GM21360 (cell line): ENCODE data around the gene GABBR2.

Experiments used
- ATAC-seq: cut with Tn5 transposase; IDR thresholded peaks from one replicate; pipeline ENCODE4 v1.9.1; 2021; ENCODE audit warnings: mild to moderate bottlenecking, moderate library complexity; ENCODE audit not compliant: unreplicated experiment

Gene GABBR2

DNA sequence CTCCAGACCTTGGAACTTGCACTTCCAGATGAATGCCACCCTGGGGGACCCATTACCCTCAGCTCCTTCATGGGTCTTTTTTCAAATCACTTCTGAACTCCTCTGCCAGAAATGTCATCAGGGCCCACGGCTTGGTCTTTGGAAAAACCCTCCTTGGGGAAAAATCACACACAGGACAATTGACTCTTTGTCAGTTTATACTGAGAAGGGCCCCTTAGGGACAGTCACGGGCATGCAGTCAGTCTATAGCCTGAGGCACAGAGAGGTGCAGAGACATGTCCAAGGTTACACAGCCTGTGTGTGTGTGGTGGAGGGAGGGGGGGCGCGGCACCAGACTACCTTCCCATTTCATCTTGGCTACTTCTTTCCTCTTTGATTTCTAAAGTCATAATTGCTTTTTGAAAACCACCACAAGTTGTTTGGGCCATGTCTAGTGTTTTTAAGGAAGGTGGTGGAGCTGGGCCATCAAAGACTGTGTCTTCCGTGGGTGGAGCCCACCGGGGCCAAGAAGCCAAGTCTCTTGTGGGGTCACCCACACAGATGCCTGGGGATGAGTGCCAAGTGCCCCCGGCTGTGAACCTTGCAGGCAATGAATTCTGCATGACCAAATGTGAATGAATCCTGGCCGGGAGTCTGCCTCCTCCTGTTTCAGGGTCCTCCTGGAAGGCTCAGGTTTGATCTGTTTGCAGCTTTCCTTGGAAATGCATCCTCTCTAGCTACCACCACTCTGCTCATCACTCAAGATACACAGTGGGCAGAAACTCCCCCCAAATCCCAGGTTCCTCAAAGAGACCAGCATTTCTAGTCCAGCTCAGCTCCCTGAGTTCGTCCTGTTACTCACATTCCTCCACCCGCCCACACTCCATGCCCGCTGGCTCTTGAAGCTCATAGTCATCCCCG lies 253.2 kb downstream of the GABBR2 start:
- ATAC-seq, result no peak

DNA sequence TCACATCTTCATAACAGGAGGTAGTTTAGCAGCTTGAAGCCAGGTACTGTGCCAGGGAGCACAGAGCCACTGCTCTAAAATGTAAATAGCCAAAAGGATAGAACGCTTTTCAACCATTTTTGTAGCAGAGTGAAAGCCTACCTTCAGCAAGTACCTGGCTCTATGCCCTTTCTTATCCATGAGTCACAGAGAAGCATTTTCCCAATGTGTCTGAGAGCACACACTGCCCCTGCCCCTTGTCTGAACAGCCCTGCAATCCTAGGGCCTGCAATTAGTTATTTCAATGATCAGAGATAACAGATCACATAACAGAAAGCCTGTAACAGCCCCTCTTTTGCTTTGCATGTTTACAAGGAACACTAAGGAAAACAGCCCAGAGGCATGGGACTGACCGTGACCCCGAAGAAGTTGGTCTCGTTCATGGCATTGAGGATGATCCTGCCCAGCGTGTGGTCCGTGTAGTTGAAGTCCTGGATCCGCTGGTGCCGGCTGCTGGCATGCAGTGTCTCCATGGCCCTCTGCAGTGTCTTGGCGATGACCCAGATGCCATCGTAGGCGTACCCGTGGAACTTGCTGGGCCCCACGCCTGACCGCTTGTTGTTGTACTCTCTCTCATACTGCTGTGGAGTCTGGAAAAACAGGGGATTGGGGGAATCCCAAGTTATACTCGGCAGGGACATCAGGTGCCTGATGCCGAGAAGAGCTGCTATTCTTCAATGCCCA lies 255.0 kb downstream of the GABBR2 start:
- ATAC-seq, result no peak

DNA sequence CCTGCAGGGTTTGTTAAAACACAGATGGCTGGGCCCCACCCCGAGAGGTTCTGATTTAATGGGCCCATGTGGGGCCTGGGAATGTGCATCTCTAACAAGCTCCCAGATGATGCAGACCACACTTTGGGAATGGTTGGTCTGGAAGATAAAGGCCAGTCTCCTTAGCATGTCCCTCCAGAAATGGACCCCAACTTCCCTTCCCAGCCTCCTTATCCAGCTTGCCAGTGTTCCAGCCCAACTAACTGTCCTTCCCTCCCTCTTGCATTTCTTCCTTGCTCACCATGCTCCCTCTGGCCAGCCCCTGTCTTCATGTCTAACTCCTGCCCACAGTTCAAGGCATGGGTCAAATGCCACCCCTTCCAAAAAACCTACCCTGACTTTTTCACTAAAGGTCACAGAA lies 257.2 kb downstream of the GABBR2 start:
- no peak for ATAC-seq

DNA sequence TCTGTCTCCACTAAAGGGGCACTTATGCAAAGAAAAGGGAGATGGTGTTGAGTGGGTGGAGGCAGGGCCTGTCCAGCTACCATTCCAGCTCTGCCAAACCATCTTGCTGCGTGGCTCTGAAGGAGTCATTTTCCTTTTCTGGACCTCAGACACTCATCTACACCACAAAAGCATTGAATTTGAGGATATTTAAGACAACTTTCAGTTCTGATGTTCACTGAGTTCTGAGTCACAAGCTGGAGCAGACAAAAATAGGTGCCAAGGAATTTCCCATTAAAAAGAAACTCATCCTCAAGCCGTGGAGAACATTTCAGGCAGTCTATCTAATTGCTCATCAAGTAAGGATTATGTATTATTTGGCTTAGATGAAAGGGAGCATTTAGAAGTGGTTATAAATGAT lies 258.2 kb downstream of the GABBR2 start:
- no peak for ATAC-seq

DNA sequence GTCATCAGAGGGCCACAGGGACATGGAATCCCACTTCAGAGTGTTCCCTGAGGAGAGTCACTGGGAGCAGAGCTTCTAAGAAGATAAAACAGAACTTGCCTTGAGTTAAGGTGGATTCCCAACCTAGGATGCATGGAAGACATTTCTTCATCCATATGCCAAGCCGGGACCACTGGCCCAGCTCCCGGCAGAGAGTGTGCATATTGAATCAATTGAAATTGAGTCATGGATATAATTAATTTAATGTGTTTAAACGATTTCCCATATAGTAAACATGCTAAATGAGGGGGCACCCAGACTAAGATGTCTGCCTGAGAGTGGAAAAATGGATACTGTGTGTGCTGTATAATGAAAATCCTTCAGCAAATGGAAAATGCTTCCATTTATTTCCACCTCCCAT lies 258.9 kb downstream of the GABBR2 start:
- no peak for ATAC-seq

DNA sequence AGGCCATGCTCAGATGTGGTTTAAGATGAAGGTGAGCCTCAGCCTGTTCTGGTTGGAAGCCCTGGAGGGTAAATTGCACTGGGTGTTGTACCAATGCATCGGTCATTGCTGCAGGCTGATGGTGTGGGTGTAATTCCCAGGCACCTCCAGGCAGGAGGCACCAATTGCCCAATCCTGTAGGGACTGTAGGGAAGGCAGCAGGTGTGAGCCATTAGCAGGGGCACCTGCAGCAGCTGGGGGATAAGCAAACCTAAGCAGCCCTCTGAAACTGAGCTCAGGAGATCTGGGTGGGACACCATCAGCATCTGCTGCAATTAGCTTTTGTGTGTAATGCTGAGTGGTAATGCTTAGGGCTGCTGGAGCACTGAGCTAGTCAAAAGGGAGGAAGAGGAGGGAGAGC lies 263.2 kb downstream of the GABBR2 start:
- ATAC-seq, result no peak

DNA sequence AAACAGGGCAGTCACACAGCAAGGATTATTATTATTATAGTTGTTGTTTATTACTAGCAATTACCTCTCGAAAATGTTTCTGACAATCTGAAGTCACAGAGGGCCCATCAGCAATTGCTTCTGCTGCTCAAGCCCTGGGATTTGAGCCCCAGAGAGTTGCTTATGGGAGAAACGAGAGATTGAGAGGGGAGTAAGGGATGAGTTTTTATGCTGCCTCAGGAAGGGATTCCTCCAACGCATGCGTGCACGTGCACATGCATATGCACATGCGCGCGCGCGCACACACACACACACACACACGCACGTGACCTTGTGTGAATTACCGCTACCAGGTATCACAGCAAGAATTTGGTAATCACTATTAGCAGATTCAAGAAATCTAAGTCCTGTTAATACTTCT lies 264.1 kb downstream of the GABBR2 start:
- no peak for ATAC-seq

DNA sequence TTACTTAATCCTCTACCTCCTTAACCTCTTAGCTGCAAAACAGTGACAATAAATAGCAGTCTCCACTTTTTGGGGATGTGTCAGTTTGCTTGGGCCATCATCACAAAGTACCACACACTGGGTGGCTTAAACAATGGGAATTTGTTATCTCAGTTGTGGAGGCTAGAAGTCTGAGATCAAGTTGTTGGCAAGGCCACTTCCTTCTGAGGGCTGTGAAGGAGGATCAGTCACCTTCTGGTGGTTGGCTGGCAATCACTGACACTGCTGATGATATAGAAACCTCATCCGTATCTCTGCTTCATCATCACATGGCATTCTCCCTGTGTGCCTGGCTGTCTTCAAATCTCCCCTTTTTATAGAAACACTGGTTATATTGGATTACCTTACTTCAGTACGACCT lies 266.2 kb downstream of the GABBR2 start:
- ATAC-seq, result no peak

DNA sequence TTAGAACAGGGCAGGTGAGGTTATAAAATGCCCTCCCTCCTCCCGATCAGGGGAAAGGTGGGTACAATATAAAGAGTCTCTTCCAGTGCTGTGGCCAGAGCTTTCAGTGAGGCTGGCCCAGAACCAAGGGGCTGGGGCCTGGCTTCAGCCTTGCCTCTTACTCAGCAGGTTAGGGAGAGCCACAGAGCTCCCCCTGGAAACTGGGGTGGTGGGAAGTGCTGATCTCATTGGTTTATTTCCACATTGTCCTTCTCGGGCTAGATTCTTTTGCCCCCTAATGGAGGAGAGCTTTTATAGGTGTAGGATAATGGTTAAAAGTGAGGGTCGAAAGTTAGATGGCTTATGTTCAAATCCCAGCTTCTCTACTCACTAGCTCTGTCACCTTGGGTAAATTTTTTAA lies 266.6 kb downstream of the GABBR2 start:
- no peak for ATAC-seq

DNA sequence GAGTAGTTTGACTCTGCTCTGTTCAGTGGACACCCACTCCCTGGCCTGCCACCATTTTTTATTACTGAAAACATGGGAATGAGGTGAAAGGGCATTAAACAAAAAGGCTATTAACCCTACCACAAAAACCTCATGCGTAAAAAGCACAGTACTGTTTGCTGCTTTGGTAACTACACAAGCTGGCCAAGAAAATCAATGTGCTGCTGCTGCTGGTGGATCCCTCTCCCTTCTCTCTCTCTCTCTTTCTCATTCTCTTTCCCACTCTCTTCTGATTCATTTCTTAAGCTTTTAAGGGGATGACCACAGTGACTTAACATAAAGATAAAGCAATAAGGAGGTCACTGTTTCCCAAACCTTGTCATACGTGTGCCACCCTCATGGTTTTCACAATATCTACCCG lies 270.1 kb downstream of the GABBR2 start:
- ATAC-seq, result no peak

DNA sequence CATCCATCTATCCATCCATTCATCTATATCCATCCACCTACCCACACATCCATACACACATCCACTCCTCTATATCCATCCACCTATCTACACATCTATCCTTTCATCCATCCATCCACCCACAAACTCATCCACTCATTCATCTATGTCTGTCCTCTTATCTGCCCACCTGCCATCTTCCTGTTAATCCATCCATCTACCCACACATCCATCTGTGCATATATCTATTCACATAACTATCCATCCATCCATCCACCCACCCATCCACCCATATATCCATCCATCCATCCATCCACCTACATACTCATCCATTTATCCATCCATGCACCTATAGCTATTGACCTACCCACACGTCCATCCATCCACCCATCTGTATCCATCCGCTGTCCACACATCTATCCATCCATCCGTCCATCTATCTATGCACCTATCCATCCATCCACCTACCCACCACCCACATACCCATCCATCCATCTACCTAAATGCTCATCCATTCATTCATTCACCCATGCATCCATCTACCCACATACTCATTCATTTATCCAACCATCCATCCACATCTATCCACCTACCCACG lies 271.2 kb downstream of the GABBR2 start:
- no peak for ATAC-seq

DNA sequence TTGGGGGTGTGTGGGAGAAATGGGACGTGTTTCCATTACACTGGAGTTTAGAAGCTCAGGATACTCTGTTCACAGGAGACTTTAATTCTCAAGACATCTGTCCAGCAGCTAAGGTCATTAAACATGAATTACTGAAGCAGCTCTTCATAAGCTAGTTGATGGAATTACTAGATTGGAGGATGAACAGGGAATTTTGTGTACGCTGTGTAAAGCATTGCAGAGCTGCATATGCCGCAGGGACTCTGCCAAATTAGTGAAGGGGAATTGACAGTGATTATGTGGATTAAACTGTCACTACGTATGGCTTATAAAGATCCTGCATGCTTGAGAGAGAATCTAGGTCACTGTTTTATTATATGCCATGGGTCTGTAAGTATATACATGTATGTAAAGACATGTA lies 275.8 kb downstream of the GABBR2 start:
- no peak for ATAC-seq

DNA sequence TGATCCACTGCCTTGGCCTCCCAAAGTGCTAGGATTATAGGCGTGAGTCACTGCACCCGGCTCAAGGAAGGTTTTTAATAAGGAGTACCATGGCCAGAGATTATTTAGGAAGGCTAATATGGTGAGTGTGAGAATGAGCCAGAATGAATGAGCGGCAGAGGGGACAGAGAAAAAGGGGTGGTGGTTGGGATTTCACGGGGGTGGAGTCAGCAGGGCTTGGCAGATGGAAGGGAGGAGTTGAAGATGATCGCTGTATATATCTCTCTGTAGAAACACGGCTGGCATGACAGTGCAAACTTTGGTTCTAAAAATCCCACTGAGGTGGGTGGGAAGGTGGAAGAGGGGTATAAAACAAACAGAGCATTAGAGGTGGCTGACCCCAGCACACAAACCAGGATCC lies 276.6 kb downstream of the GABBR2 start:
- no peak for ATAC-seq

DNA sequence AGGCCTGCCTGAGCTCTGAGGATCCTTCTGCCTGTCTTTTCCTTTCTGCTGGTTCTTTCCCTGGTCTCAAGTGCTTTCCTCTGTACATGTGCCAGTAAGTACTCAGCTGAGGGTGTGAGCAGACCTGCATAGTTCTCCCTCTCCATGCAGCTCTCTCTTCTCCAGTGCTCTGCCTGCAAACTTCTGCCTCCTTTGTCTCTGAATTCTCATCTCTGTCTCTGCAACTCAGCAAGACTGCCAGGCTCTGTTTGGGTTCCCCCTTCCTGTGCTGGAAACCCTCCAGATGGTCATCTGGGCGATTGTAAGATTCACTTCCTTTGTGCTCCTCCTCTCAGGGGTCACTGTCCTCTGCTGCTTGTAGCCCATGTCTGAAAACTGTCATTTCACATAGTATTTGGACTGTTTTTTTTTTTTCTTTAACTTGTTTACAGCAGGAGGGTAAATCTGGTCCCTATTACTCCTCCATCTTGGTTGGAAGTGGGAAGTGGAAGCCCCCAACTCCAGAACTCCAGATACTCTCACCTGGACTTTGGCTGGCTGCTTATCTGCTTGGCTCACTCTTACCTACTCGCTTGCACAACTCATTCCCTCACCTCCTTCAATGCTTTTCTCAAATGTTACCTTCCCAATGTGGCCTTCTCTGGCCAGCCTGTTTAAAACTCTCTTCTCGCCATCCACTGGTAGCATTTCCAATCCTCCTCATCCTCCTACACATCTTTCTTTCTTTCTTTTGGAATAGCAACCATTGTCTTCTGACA lies 278.0 kb downstream of the GABBR2 start:
- ATAC-seq, result no peak

DNA sequence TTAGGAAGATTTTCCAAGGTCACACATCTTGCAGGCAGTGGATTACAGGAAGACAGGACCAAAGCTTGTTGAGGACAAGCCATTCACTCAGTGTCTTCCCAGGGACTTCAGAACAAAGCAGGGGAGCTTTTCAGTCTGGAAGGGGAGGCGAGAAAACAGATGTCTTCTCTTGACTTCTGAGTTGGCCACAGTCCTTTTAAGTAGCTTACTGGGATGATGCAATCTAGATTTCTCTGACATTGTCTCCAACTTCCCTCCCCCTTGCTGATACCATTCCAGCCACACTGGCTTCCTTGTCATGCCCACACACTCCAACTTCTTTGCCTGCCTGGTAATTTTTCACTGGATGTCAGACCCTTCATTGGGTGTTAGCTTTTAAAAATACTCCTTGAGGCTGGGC lies 279.1 kb downstream of the GABBR2 start:
- no peak for ATAC-seq

DNA sequence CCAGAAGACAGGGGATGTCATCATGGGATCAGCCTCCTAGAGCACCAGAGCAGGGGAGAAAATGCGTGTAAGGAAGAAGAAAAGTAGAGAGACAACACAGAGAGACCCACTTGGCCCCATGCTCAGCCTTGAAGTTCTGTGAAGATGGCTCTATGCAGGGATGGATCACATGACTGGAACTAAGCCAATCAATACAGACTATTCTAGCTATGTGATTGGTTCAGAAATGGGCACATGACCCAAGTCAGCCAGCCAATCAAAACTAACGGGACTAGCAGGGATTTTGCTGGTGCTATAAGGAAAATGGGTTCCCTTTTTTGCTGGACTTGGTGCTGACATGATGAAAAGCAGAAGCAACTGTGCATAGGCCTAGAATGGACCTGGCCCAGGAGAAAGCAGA lies 280.3 kb downstream of the GABBR2 start:
- ATAC-seq, result no peak

DNA sequence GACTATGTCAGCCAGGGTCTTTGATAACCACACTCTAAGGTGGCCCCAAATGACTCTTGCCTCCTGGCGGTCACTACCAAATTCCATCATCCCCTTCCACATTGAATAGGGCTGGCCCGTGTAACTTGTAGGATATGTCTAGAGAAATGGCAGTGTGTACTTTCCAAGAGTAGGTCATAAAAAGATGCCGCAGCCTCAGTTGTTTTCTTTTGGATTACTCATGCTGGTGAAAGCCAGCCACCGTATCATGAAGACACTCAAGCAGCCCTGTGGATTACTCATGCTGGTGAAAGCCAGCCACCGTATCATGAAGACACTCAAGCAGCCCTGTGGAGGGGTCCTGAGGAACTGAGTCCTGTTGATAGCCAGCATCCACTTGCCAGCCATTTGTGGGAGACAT lies 281.2 kb downstream of the GABBR2 start:
- no peak for ATAC-seq

DNA sequence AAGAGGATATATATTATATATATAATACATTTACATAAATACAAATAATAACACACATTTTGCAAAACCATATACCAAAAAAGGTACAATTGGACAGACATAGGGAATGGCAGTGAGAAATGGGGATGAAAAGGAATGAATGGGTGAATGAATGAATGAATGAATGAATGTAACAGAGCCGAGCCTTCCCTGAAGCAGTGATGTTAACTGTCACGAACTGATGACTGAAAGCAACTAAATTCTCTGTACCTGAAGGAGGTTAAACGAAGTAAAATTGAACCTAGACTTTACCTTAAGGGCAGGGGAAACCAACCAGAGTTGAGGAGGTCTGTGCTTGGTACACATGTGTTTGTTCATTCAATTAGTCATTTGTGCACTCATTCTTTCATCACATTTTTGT lies 283.7 kb downstream of the GABBR2 start:
- ATAC-seq, result no peak

DNA sequence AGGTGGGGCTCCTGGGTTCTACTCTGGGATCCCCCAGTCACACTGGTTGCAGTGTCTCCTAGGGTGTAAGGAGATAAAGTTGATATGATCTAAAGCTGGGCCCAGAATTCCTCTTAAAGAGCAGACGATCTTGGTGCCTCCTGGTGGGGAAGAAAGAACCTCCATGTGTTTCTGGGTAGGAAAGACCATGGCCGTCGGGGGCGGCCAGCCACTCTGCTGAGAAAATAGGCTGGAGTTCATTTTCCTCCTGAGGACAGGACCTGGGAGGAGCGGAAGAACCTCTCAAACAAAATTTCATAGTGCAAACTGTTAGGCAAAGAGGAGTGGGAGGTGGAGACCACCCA lies 289.5 kb downstream of the GABBR2 start:
- no peak for ATAC-seq

DNA sequence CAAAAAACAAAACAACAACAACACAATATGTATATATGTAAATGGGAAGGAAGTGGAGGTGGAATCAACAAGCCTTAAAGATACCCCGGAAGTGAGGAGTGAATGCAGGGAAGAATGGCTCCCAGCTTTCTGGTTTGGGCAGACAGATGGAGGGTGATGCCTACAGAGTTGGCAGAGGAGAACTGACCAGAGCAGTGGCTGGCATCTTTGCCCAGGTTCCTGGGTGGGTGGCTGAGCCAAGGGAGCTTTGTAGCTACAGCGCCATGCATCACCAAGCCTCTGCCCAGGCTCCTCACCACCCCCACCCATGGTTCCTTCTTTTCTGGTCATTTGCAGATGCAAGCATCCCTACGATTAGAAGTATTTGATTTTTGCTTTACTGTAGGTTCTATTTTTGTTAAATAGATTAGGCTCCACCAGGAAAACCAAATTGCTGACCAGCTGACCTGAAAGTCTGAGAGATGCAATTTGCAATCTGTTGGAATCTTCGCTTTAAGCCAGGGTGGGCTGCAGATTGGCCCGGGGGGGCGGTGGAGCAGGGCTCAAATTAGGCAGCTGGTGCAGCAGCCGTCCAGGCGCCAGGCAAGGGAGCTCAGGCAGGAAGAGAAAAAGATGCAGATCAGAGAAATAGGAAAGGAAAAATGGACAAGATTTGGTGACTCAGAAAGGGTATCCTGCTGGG lies 290.0 kb downstream of the GABBR2 start:
- no peak for ATAC-seq
